Measurements from ENCODE around the gene HSP90AB1. TPM values are rescaled to one million over a fixed set of nuclear protein-coding genes. Genes with fewer than 3 reads are reported as not detected.
A peak's percentile ranks its signal among the peaks of the same experiment; 100 is the strongest.

Gene HSP90AB1
- polyA plus RNA-seq, 1 of the 3 experiments (the other 2 are of a cell fraction): 843 TPM

GRCh38 chr6:44237813-44238433 lies 9.0 kb upstream of the HSP90AB1 start:
- CTCF ChIA-PET: interaction anchor here (0.6 to 8.5 kb wide), 31 partner anchors 8 to 185 kb away, joined by 3 to 224 read pairs (median 4); partner anchors contain the start of genes HSP90AB1, MYMX and SLC29A1
- Histone ChIP-seq H3K27me3 (ENCODE audit: insufficient read depth) (no peaks in the 10 kb centered on the region), H3K9me2 (no peaks in the 10 kb centered on the region), H3K9me3 (no peaks in the 10 kb centered on the region), H4K20me1 (ENCODE audit: insufficient read depth) (no peaks in the 10 kb centered on the region), H3K9ac (peak overlapping the region; percentile 77), H2AFZ (ENCODE audit: low read depth) (peak overlapping the region; percentile 49; the same call in 1 of the 2 replicates), H3K4me3 (ENCODE audit: low read depth in 2 of 2, low read length in 1 of 2) (peak overlapping the region; percentile 53 to 62), H3K27ac (ENCODE audit: low read depth in 2 of 2, low read length in 1 of 2) (peak overlapping the region; percentile 84 to 90), H3K79me2 (ENCODE audit: insufficient read depth) (no peaks in the 10 kb centered on the region), H3F3A (replicated peaks; ENCODE audit: insufficient read depth) (peaks cover 18% of the 10 kb centered on the region), H3K4me2 (peak overlapping the region; percentile 81), H3K36me3 (replicated peaks in 1 of 2; ENCODE audit: control insufficient read depth in 1 of 2, insufficient read depth in 2 of 2, low read length in 1 of 2) (no peaks in the 10 kb centered on the region), H3K4me1 (ENCODE audit: control insufficient read depth in 1 of 2, insufficient read depth in 2 of 2, low read depth in 1 of 2, low read length in 1 of 2) (peaks cover 26 to 45% of the 10 kb centered on the region in 2 experiments)
- POLR2A ChIA-PET: interaction anchor here (1.2 to 2.7 kb wide), 2 partner anchors 9 to 13 kb away, joined by 3 to 27 read pairs; partner anchors contain the start of gene HSP90AB1
- 6% methylated on average over 17 of the region's 42 CpGs for WGBS (ENCODE audit: low lambda C conversion rate)
- DNase-seq: peak; percentile 92
- TF ChIP-seq RCOR1 (IDR thresholded peaks at IDR 0.05; ENCODE audit: low read length): 0 out of 2 replicates have a peak, but pooled peaks have one; percentile 17
- peak; percentile 56; the same call in 1 of the 2 replicates for TF ChIP-seq MAX (IDR thresholded peaks at IDR 0.05; ENCODE audit: low read depth)
- TF ChIP-seq SMC3 (IDR thresholded peaks at IDR 0.05; ENCODE audit: low read depth, low read length): peak; percentile 73
- peak; percentile 93 for TF ChIP-seq CTCF (IDR thresholded peaks at IDR 0.05)
- peak; percentile 21; the same call in 1 of the 2 replicates for TF ChIP-seq PBX3 (IDR thresholded peaks at IDR 0.05)
- TF ChIP-seq IRF3 (IDR thresholded peaks at IDR 0.05; ENCODE audit: low read depth, low read length): no peak
- TF ChIP-seq RXRA (IDR thresholded peaks at IDR 0.05; ENCODE audit: borderline replicate concordance, low read depth): 0 out of 2 replicates have a peak, but pooled peaks have one; percentile 3
- no peak for TF ChIP-seq REST (IDR thresholded peaks at IDR 0.05; ENCODE audit: low read depth, low read length)
- TF ChIP-seq CHD2 (IDR thresholded peaks at IDR 0.05; ENCODE audit: low read length, partially characterized antibody): peak; percentile 33
- TF ChIP-seq FOXM1 (IDR thresholded peaks at IDR 0.05; ENCODE audit: low read depth): no peak
- peak; percentile 61 for TF ChIP-seq MXI1 (IDR thresholded peaks at IDR 0.05; ENCODE audit: low read depth, low read length)
- TF ChIP-seq JUND (IDR thresholded peaks at IDR 0.05): 0 out of 2 replicates have a peak, but pooled peaks have one; percentile 15
- TF ChIP-seq GATA2 (CRISPR knock-in tag; IDR thresholded peaks at IDR 0.05): peak; percentile 26
- no peak for TF ChIP-seq RFX5 (IDR thresholded peaks at IDR 0.05; ENCODE audit: low read length)
- no peak for TF ChIP-seq USF1 (IDR thresholded peaks at IDR 0.05; ENCODE audit: borderline replicate concordance, low read depth)
- peak; percentile 6; the same call in 1 of the 2 replicates for TF ChIP-seq FOSL2 (IDR thresholded peaks at IDR 0.05; ENCODE audit: borderline replicate concordance, low read depth)
- TF ChIP-seq GABPA (IDR thresholded peaks at IDR 0.05; ENCODE audit: low read depth): peak; percentile 13; the same call in 1 of the 2 replicates
- TF ChIP-seq TAF1 (IDR thresholded peaks at IDR 0.05; ENCODE audit: borderline replicate concordance, low read depth, low read length): peak; percentile 20; the same call in 1 of the 2 replicates
- 0 out of 2 replicates have a peak, but pooled peaks have one; percentile 9 for TF ChIP-seq TEAD4 (IDR thresholded peaks at IDR 0.05; ENCODE audit: borderline replicate concordance, insufficient read depth)
- no peak for TF ChIP-seq YY1 (IDR thresholded peaks at IDR 0.05; ENCODE audit: low read depth)
- no peak for TF ChIP-seq EZH2phosphoT487 (IDR thresholded peaks at IDR 0.05; ENCODE audit: borderline replicate concordance, low read depth)
- TF ChIP-seq NFIC (IDR thresholded peaks at IDR 0.05; ENCODE audit: borderline replicate concordance): no peak
- peak; percentile 58 for TF ChIP-seq RAD21 (IDR thresholded peaks at IDR 0.05; ENCODE audit: low read length)
- 0 out of 2 replicates have a peak, but pooled peaks have one; percentile 46 for TF ChIP-seq ELF1 (IDR thresholded peaks at IDR 0.05)

All from SK-N-SH (cell line).